ENCODE measurements around the gene KLRG1. TPM values are rescaled to one million over a fixed set of nuclear protein-coding genes. Genes with fewer than 3 reads are reported as not detected.
A peak's percentile ranks its signal among the peaks of the same experiment; 100 is the strongest.

KLRG1 gene
- total and polyA plus RNA-seq, 12 donors = 1.2 to 5.2 (median 2.8) TPM; not detected in 1

- no peak overlapping the region for H3K4me3 ChIP-seq
- intact Hi-C loops (cut with DNase I) = no loop called here
Measured at GRCh38 chr12:8947737-8948136, 41.6 kb upstream of the KLRG1 start.

GRCh38 chr12:8948701-8949341 lies 40.5 kb upstream of the KLRG1 start:
- no peaks in the 10 kb centered on the region for H3K9me3 ChIP-seq (replicated peaks in 1 of 3)
- intact Hi-C loops (cut with DNase I) = no loop called here
- H3K27ac ChIP-seq = peak overlapping the region; percentile 96 to 98 (median 97)
- DNase-seq = peak; percentile 10 to 65 (median 24)
- peaks cover 7 to 25% of the 10 kb centered on the region in 2 donors for H3K4me1 ChIP-seq (replicated peaks in 1 of 2)
- H3K27me3 ChIP-seq = no peaks in the 10 kb centered on the region
- peak overlapping the region; percentile 58 to 85 (median 82) for H3K4me3 ChIP-seq
- H3K36me3 ChIP-seq (replicated peaks in 1 of 2) = peaks cover 0 to 21% of the 10 kb centered on the region in 2 donors
- 1 to 2% (median 1%) methylated on average over 15 of the region's 15 CpGs for WGBS, 4 donors
- TF ChIP-seq POLR2A (IDR thresholded peaks at IDR 0.05) (no peak), CTCF (IDR thresholded peaks at IDR 0.05) (no peak)

More at GRCh38 chr12:8947737-8948136, 41.6 kb upstream of the KLRG1 start:
- no peak for DNase-seq
- Histone ChIP-seq H3K27ac (no peak overlapping the region), H3K27me3 (no peaks in the 10 kb centered on the region), H3K9me3 (replicated peaks in 1 of 3) (no peaks in the 10 kb centered on the region), H3K4me1 (replicated peaks in 1 of 2) (peaks cover 7 to 25% of the 10 kb centered on the region in 2 donors), H3K36me3 (replicated peaks in 1 of 2) (peaks cover 0 to 32% of the 10 kb centered on the region in 2 donors)
- TF ChIP-seq POLR2A (IDR thresholded peaks at IDR 0.05) = no peak
- TF ChIP-seq CTCF (IDR thresholded peaks at IDR 0.05) = no peak

- H3K4me1 ChIP-seq (replicated peaks in 1 of 2) = peaks cover 7 to 25% of the 10 kb centered on the region in 2 donors
- 0 to 1% (median 0%) methylated on average over 44 to 66 of the region's 66 CpGs for WGBS, 4 donors
Measured at GRCh38 chr12:8949342-8950220, 39.8 kb upstream of the KLRG1 start, which contains the start of gene M6PR. M6PR (minus strand) TSS chr12:8949645; CDS start chr12:8946404, 3,241 bp downstream.

More at GRCh38 chr12:8949342-8950220, 39.8 kb upstream of the KLRG1 start, which contains the start of gene M6PR:
- Histone ChIP-seq H3K27me3 (no peaks in the 10 kb centered on the region), H3K9me3 (replicated peaks in 1 of 3) (no peaks in the 10 kb centered on the region), H3K36me3 (replicated peaks in 1 of 2) (peaks cover 0 to 13% of the 10 kb centered on the region in 2 donors), H3K4me3 (peak within 1 kb of the TSS; percentile 58 to 85 (median 82)), H3K27ac (peak within 1 kb of the TSS; percentile 96 to 98 (median 97))
- DNase-seq = peak; percentile 92 to 97 (median 96)
- intact Hi-C loops (cut with DNase I) = loop anchor here (5.0 to 10.0 kb wide), 2 partner anchors 85 to 88 kb away; no protein-coding TSS in a partner anchor
- TF ChIP-seq POLR2A (IDR thresholded peaks at IDR 0.05) (peak; percentile 59 to 69), CTCF (IDR thresholded peaks at IDR 0.05) (peak; percentile 22 to 70 (median 62))
